Skin epidermis (tissue), 12 donors: ENCODE measurements around the gene PLCL2.

ENCODE experiments used
- H3K27ac ChIP-seq, 21 experiments: fragments of 200-600 bp; sonication (generic) in 11 of 21; one replicate each; pipeline ENCODE4 v1.5.0; 2020; ENCODE audit warnings: mild to moderate bottlenecking in 3 of 21, inconsistent platforms in 2 of 21, moderate library complexity in 2 of 21
- H3K4me3 ChIP-seq, 7 experiments: fragments of 200-600 bp; sonication (generic) in 2 of 7; one replicate each; pipeline ENCODE4 v1.5.0; 2020; ENCODE audit warnings: inconsistent platforms in 2 of 7, mild to moderate bottlenecking in 2 of 7, moderate library complexity in 1 of 7

Gene PLCL2

GRCh38 chr3:16910207-16910606, 25.5 kb downstream of the PLCL2 start:
- Histone ChIP-seq H3K4me3 (no peak overlapping the region), H3K27ac (no peak overlapping the region)

DNA sequence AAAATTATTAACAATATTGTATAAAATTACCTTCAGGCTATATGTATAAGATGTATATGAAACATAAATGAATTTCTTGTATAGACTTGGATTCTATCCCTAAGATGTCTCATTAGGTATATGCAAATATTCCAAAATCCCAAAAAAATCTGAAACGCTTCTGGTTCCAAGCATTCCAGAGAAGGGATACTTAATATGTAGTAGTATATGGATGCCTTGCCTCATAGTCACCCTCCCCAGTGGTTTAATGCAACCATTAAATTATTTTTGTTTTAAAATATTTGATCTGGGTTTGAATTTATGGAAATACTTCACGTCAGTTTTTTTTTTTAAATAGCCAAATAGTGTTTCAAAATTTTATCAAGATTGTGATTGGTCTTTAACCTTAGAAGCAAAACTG, 27.2 kb downstream of the PLCL2 start:
- Histone ChIP-seq H3K4me3 (no peak overlapping the region), H3K27ac (no peak overlapping the region)

GRCh38 chr3:16912400-16913263, 27.9 kb downstream of the PLCL2 start:
- no peak overlapping the region for H3K27ac ChIP-seq

GRCh38 chr3:16913264-16913580, 28.5 kb downstream of the PLCL2 start:
- H3K27ac ChIP-seq = no peak overlapping the region

More at GRCh38 chr3:16912400-16913263, 27.9 kb downstream of the PLCL2 start:
- no peak overlapping the region for H3K4me3 ChIP-seq

DNA sequence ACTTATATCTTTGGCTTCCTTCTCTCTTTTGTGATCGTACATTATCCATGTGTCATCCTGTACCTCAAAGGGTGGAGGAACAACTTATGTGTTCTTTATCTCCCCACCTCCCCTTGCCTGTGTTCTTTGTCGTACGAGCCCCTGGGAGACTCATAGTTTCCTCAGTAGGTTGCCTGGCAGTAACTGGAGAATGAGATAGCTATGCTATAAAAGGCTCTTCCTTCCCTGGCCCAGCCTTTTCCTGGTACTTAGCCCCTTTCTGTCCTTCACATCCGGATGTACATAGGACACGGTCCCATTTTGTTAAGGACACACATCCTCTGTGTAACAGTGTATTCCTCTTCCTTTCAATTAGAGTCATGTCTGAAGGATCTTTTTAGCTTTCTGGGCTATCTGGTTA, 32.1 kb downstream of the PLCL2 start:
- Histone ChIP-seq H3K27ac (no peak overlapping the region), H3K4me3 (no peak overlapping the region)

More at GRCh38 chr3:16913264-16913580, 28.5 kb downstream of the PLCL2 start:
- H3K4me3 ChIP-seq = no peak overlapping the region

DNA sequence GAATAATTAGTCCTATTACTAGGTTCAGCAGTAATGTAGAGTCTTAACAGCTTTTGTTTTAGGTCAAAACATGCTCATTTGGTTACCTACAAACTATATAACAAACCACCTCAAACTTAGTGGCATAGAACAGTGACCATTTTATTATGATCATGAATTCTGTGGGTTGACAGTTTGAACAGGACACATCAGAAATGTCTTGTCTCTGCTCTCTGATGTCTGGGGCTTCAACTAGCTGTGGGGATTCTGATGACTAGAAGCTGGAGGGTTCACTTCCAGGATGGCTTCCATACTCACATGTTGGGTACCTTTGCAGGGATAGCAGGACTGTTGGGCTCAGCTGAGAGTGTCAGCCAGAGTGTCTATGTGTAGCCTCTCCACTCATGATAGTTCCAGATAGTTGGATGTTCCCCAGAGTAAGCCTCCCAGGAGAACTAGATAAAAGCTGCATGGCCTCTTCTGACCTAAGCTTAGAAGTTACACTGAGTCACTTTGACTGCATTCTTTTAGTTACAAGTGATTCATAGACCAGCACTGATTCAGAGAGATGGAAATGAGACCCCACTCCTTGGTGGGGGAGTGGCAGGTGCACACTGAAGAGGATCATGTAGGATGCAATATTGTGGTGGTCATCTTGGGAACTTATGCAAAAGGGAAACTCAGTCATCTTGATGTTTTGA, 32.6 kb downstream of the PLCL2 start:
- Histone ChIP-seq H3K27ac (no peak overlapping the region), H3K4me3 (no peak overlapping the region)

DNA sequence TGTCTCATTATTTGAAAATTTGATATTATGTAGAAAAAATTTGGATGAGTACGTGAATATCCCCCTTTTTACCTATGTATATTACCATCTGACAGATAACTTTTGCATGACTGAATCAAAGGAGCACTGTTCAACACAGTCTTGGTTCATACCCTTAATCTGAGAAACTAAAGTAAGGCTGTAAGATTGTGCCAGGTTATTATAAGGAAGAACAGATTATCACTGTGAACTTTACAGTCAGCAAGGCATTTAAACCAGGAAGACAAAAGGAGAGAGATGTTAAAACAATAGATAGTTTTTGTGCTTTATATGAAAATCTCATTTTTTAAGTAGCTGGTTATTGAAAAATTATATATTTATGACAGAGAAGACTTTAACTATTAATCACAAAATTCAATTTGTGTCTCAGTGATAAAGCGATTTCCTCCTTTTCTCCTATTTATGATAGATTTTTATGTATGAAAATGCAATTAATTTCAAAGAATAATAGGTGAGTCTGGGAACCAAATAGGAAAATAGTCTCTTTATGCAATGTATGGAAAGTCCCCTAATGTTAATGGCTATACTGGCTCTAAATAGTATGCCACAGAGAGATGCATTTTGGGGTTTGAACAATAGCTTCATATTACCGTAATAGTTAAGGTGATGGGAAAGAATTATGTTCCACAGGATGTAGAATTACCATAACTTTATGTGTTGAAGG, 33.4 kb downstream of the PLCL2 start:
- H3K27ac ChIP-seq = no peak overlapping the region
- H3K4me3 ChIP-seq = no peak overlapping the region

- Histone ChIP-seq H3K27ac (no peak overlapping the region), H3K4me3 (no peak overlapping the region)
These were observed 33.9 kb downstream of the PLCL2 start for GRCh38 chr3:16918683-16919025.

- Histone ChIP-seq H3K4me3 (no peak overlapping the region), H3K27ac (no peak overlapping the region)
These were observed 38.4 kb downstream of the PLCL2 start for GRCh38 chr3:16923112-16923511.

GRCh38 chr3:16927485-16927884, 42.7 kb downstream of the PLCL2 start:
- H3K27ac ChIP-seq = no peak overlapping the region
- no peak overlapping the region for H3K4me3 ChIP-seq

GRCh38 chr3:16928386-16929132, 43.8 kb downstream of the PLCL2 start:
- H3K4me3 ChIP-seq = no peak overlapping the region
- no peak overlapping the region for H3K27ac ChIP-seq

- Histone ChIP-seq H3K27ac (no peak overlapping the region), H3K4me3 (no peak overlapping the region)
These were observed 44.6 kb downstream of the PLCL2 start for GRCh38 chr3:16929311-16929710.

GRCh38 chr3:16932877-16933276, 48.1 kb downstream of the PLCL2 start:
- no peak overlapping the region for H3K4me3 ChIP-seq
- no peak overlapping the region for H3K27ac ChIP-seq

GRCh38 chr3:16935781-16936180, 51.0 kb downstream of the PLCL2 start:
- no peak overlapping the region for H3K4me3 ChIP-seq
- no peak overlapping the region for H3K27ac ChIP-seq

DNA sequence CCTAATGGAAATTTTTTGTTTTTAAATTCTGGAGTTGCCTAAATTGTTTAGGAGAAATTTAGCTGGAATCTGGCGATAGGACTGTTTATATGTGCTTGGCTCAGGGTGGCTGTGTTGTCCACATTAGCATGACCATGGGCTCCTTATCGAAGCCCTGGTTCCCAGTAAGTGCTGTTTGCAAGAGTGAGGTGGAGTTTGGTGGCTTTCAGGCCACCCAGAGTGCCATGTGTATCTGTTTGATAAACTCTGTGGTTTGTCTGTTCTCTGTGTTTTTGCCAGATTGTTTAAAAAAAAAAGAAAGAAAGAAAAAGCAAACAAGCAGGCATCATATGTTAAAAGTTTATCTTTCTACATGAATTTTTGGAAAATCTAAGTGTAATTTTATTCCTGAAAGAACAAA, 51.5 kb downstream of the PLCL2 start:
- H3K27ac ChIP-seq = no peak overlapping the region

DNA sequence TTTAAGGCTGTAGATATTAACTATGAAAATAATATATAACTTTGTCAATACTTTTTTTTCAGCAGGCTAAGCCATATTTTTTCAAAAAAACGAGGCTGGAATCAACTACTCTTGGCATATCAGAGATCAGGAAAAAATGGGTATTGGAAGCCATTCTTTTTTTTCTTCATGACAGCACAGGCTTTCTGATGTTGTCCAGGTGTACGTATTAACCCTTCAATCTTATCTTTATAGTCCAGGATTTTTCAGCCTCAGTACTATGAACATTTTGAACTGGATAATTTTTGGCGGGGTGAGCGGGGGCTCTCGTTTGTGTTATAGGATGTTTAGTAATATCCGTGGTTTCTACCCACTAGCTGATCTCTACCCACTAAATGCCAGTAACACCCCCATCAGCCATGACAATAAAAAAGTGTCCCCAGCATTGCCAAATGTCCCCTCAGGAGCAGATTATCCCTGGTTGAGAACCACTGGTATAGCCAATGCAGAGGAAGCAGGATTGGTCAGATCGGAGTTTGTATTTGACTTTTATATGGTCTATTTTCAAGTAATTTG, 52.0 kb downstream of the PLCL2 start:
- H3K4me3 ChIP-seq = no peak overlapping the region
- no peak overlapping the region for H3K27ac ChIP-seq

More for the DNA sequence above, 51.5 kb downstream of the PLCL2 start:
- H3K4me3 ChIP-seq = no peak overlapping the region

- H3K4me3 ChIP-seq = no peak overlapping the region
- no peak overlapping the region for H3K27ac ChIP-seq
These were observed 52.6 kb downstream of the PLCL2 start for GRCh38 chr3:16937326-16937845.

- no peak overlapping the region for H3K27ac ChIP-seq
These were observed 56.3 kb downstream of the PLCL2 start for GRCh38 chr3:16940769-16941700.

GRCh38 chr3:16942955-16943354, 58.2 kb downstream of the PLCL2 start:
- no peak overlapping the region for H3K4me3 ChIP-seq
- H3K27ac ChIP-seq = no peak overlapping the region

More at GRCh38 chr3:16940769-16941700, 56.3 kb downstream of the PLCL2 start:
- H3K4me3 ChIP-seq = no peak overlapping the region
